ENCODE measurements around the gene RASA2.

GRCh38 chr3:141454054-141454453 is 32.8 kb upstream of the RASA2 start:
- no peak for TF ChIP-seq CTCF (conservative IDR thresholded peaks at IDR 0.05)
- no peak for TF ChIP-seq EZH2 (IDR thresholded peaks at IDR 0.05; ENCODE audit: low read depth)

All from PC-9 (cell line).